ENCODE measurements around the gene TMEM169. TPM values are rescaled to one million over a fixed set of nuclear protein-coding genes. Genes with fewer than 3 reads are reported as not detected.

TMEM169 gene
- total RNA-seq, 1 donor: 0.36 TPM

- Histone ChIP-seq H3K79me2 (ENCODE audit: insufficient read depth, low read length) (peaks cover 50% of the 10 kb centered on the region), H4K20me1 (ENCODE audit: insufficient read depth, low read length) (peaks cover 3% of the 10 kb centered on the region)
These were observed 67.3 kb downstream of the TMEM169 start for GRCh38 chr2:216148983-216149382.

GRCh38 chr2:216149741-216150140 lies 68.0 kb downstream of the TMEM169 start:
- Histone ChIP-seq H3K4me1 (ENCODE audit: insufficient read depth, low read length) (no peaks in the 10 kb centered on the region), H4K20me1 (ENCODE audit: insufficient read depth, low read length) (peaks cover 3% of the 10 kb centered on the region), H3K9me3 (ENCODE audit: low read depth, low read length) (no peaks in the 10 kb centered on the region), H3K4me2 (ENCODE audit: insufficient read depth, low read length) (no peak overlapping the region), H3K36me3 (ENCODE audit: insufficient read depth, low read length) (peaks cover 83% of the 10 kb centered on the region), H3K27ac (ENCODE audit: low read depth, low read length) (no peak overlapping the region), H2AFZ (ENCODE audit: low read length) (no peak overlapping the region), H3K79me2 (ENCODE audit: insufficient read depth, low read length) (peaks cover 42% of the 10 kb centered on the region), H3K4me3 (ENCODE audit: insufficient read depth, low read length) (no peak overlapping the region), H3K27me3 (ENCODE audit: insufficient read depth, low read length) (no peaks in the 10 kb centered on the region)
- DNase-seq (ENCODE audit: insufficient read length, low spot score, missing footprints): no peak
- no peak for TF ChIP-seq CTCF (IDR thresholded peaks at IDR 0.05; ENCODE audit: extremely low read depth, low read depth, low read length)

More at GRCh38 chr2:216148983-216149382, 67.3 kb downstream of the TMEM169 start:
- H3K4me1 ChIP-seq (ENCODE audit: insufficient read depth, low read length): no peaks in the 10 kb centered on the region
- H3K9me3 ChIP-seq (ENCODE audit: low read depth, low read length): no peaks in the 10 kb centered on the region
- H3K4me3 ChIP-seq (ENCODE audit: insufficient read depth, low read length): no peak overlapping the region
- H2AFZ ChIP-seq (ENCODE audit: low read length): no peak overlapping the region
- no peak for TF ChIP-seq CTCF (IDR thresholded peaks at IDR 0.05; ENCODE audit: extremely low read depth, low read depth, low read length)
- H3K27ac ChIP-seq (ENCODE audit: low read depth, low read length): no peak overlapping the region
- no peak for DNase-seq (ENCODE audit: insufficient read length, low spot score, missing footprints)
- H3K4me2 ChIP-seq (ENCODE audit: insufficient read depth, low read length): no peak overlapping the region
- H3K36me3 ChIP-seq (ENCODE audit: insufficient read depth, low read length): peaks cover 84% of the 10 kb centered on the region
- no peaks in the 10 kb centered on the region for H3K27me3 ChIP-seq (ENCODE audit: insufficient read depth, low read length)

GRCh38 chr2:216151313-216152025 lies 69.8 kb downstream of the TMEM169 start:
- Histone ChIP-seq H2AFZ (ENCODE audit: low read length) (no peak overlapping the region), H3K27ac (ENCODE audit: low read depth, low read length) (no peak overlapping the region), H3K9me3 (ENCODE audit: low read depth, low read length) (no peaks in the 10 kb centered on the region), H3K27me3 (ENCODE audit: insufficient read depth, low read length) (no peaks in the 10 kb centered on the region), H3K4me1 (ENCODE audit: insufficient read depth, low read length) (no peaks in the 10 kb centered on the region), H4K20me1 (ENCODE audit: insufficient read depth, low read length) (peaks cover 3% of the 10 kb centered on the region), H3K4me2 (ENCODE audit: insufficient read depth, low read length) (no peak overlapping the region), H3K4me3 (ENCODE audit: insufficient read depth, low read length) (no peak overlapping the region), H3K79me2 (ENCODE audit: insufficient read depth, low read length) (peaks cover 44% of the 10 kb centered on the region), H3K36me3 (ENCODE audit: insufficient read depth, low read length) (peaks cover 85% of the 10 kb centered on the region)
- no peak for DNase-seq (ENCODE audit: insufficient read length, low spot score, missing footprints)
- peak; percentile 40 for TF ChIP-seq CTCF (IDR thresholded peaks at IDR 0.05; ENCODE audit: extremely low read depth, low read depth, low read length)

Other genes starting within 250 kb of the TMEM169 start
- gene MREG, start 68.4 kb upstream of the TMEM169 start, total RNA-seq: 1.1 and 1.8 TPM in 2 replicates
- 9.7 and 10.1 TPM in 2 replicates for gene PECR, start 110 bp upstream of the TMEM169 start, total RNA-seq
- gene XRCC5, start 27.4 kb downstream of the TMEM169 start, total RNA-seq: 203 and 204 TPM in 2 replicates